ENCODE results near the gene PHACTR2.
"Not testable (repeated sequence)": the region's sequence is repeated elsewhere in the genome, so short reads cannot be mapped to it uniquely, and the experiment has no call there.

Gene PHACTR2

GRCh38 chr6:143677891-143678791 is at the start of gene PHACTR2:
TSS of gene PHACTR2 (plus strand) at chr6:143677965. CDS start at chr6:143678164, 199 bp downstream.
- peak; percentile 36 for DNase-seq

GRCh38 chr6:143629104-143630080 is 48.4 kb upstream of the PHACTR2 start:
- no peak for DNase-seq

- not testable (repeated sequence) for DNase-seq
These were observed 46.6 kb upstream of the PHACTR2 start for GRCh38 chr6:143631196-143631595.

GRCh38 chr6:143632894-143633293 is 44.9 kb upstream of the PHACTR2 start:
- no peak for DNase-seq

GRCh38 chr6:143634486-143634885 is 43.3 kb upstream of the PHACTR2 start:
- no peak for DNase-seq

- DNase-seq: no peak
These were observed 40.1 kb upstream of the PHACTR2 start for GRCh38 chr6:143637691-143638090.

- DNase-seq: no peak
These were observed 35.4 kb upstream of the PHACTR2 start for GRCh38 chr6:143642403-143642802.

- DNase-seq: no peak
These were observed 30.6 kb upstream of the PHACTR2 start for GRCh38 chr6:143647191-143647590.

GRCh38 chr6:143647732-143648131 is 30.0 kb upstream of the PHACTR2 start:
- no peak for DNase-seq

- not testable (repeated sequence) for DNase-seq
These were observed 28.4 kb upstream of the PHACTR2 start for GRCh38 chr6:143649319-143649718.

GRCh38 chr6:143651328-143651727 is 26.4 kb upstream of the PHACTR2 start:
- DNase-seq: not testable (repeated sequence)

GRCh38 chr6:143652841-143653331 is 24.9 kb upstream of the PHACTR2 start:
- DNase-seq: no peak

GRCh38 chr6:143655541-143655940 is 22.2 kb upstream of the PHACTR2 start:
- no peak for DNase-seq

GRCh38 chr6:143656026-143656425 is 21.7 kb upstream of the PHACTR2 start:
- DNase-seq: no peak

- DNase-seq: no peak
These were observed 20.0 kb upstream of the PHACTR2 start for GRCh38 chr6:143657809-143658208.

GRCh38 chr6:143660170-143660569 is 17.6 kb upstream of the PHACTR2 start:
- not testable (repeated sequence) for DNase-seq

GRCh38 chr6:143664171-143664570 is 13.6 kb upstream of the PHACTR2 start:
- DNase-seq: no peak

- not testable (repeated sequence) for DNase-seq
These were observed 11.8 kb upstream of the PHACTR2 start for GRCh38 chr6:143666007-143666406.

GRCh38 chr6:143669483-143669882 is 8.3 kb upstream of the PHACTR2 start:
- DNase-seq: not testable (repeated sequence)

GRCh38 chr6:143673669-143674068 is 4.1 kb upstream of the PHACTR2 start:
- DNase-seq: no peak

GRCh38 chr6:143674483-143675381 is 3.0 kb upstream of the PHACTR2 start:
- no peak for DNase-seq

- no peak for DNase-seq
These were observed 2.3 kb upstream of the PHACTR2 start for GRCh38 chr6:143675382-143675900.

Measured in T1000 (cell line).